Measurements from ENCODE around the gene CRELD2. TPM values are rescaled to one million over a fixed set of nuclear protein-coding genes. Genes with fewer than 3 reads are reported as not detected.
A peak's percentile ranks its signal among the peaks of the same experiment; 100 is the strongest.

CRELD2 gene
- total RNA-seq, 3 donors from 2014 or later, result 27.6 to 57.6 (median 32.2) TPM

- intact Hi-C loops (cut with DNase I, micrococcal nuclease), result no loop called here
- DNase-seq (no peak), ATAC-seq (no peak)
- Histone ChIP-seq H3K9me3 (peaks cover 4% of the 10 kb centered on the region), H3K4me3 (no peak overlapping the region), H3K4me1 (ENCODE audit: low read depth) (no peaks in the 10 kb centered on the region), H3K36me3 (ENCODE audit: low read depth) (no peaks in the 10 kb centered on the region)
- TF ChIP-seq CTCF (IDR thresholded peaks at IDR 0.05), result no peak
Measured at GRCh38 chr22:49889071-49889470, 29.4 kb upstream of the CRELD2 start.

- intact Hi-C loops (cut with DNase I, micrococcal nuclease), result no loop called here
- no peak for TF ChIP-seq CTCF (IDR thresholded peaks at IDR 0.05)
- no peak for ATAC-seq
- H3K4me3 ChIP-seq, result no peak overlapping the region
- DNase-seq, result no peak
- H3K9me3 ChIP-seq, result peaks cover 4% of the 10 kb centered on the region
- no peaks in the 10 kb centered on the region for H3K36me3 ChIP-seq (ENCODE audit: low read depth)
- H3K4me1 ChIP-seq (ENCODE audit: low read depth), result no peaks in the 10 kb centered on the region
Measured at GRCh38 chr22:49892226-49892899, 26.1 kb upstream of the CRELD2 start.

- no peaks in the 10 kb centered on the region for H3K4me1 ChIP-seq (ENCODE audit: low read depth)
- no peak for ATAC-seq
- TF ChIP-seq CTCF (IDR thresholded peaks at IDR 0.05), result no peak
- no peaks in the 10 kb centered on the region for H3K36me3 ChIP-seq (ENCODE audit: low read depth)
- DNase-seq, result no peak
- H3K9me3 ChIP-seq, result peaks cover 4% of the 10 kb centered on the region
- intact Hi-C loops (cut with DNase I, micrococcal nuclease), result no loop called here
- no peak overlapping the region for H3K4me3 ChIP-seq
Measured at GRCh38 chr22:49893025-49893424, 25.4 kb upstream of the CRELD2 start.

GRCh38 chr22:49894322-49895054 is 23.9 kb upstream of the CRELD2 start:
- peak; percentile 15 for ATAC-seq
- Histone ChIP-seq H3K4me3 (no peak overlapping the region), H3K36me3 (ENCODE audit: low read depth) (no peaks in the 10 kb centered on the region), H3K9me3 (no peaks in the 10 kb centered on the region), H3K4me1 (ENCODE audit: low read depth) (no peaks in the 10 kb centered on the region)
- intact Hi-C loops (cut with DNase I, micrococcal nuclease), result no loop called here
- no peak for DNase-seq
- TF ChIP-seq CTCF (IDR thresholded peaks at IDR 0.05), result no peak

- Histone ChIP-seq H3K9me3 (no peaks in the 10 kb centered on the region), H3K4me1 (ENCODE audit: low read depth) (no peaks in the 10 kb centered on the region), H3K36me3 (ENCODE audit: low read depth) (no peaks in the 10 kb centered on the region), H3K4me3 (no peak overlapping the region)
- intact Hi-C loops (cut with DNase I, micrococcal nuclease), result no loop called here
- TF ChIP-seq CTCF (IDR thresholded peaks at IDR 0.05), result no peak
- no peak for ATAC-seq
- DNase-seq, result no peak
Measured at GRCh38 chr22:49896201-49896600, 22.2 kb upstream of the CRELD2 start.

Data from mucosa of descending colon (tissue), 3 donors.